Common myeloid progenitor, CD34-positive (primary cell): ENCODE data around the gene TIMM8B.
A peak's percentile ranks its signal among the peaks of the same experiment; 100 is the strongest.

Experiments used
- CTCF ChIA-PET: fragments of 350-600 bp; sonication (Branson Sonifier 250); formaldehyde crosslinking; loops from one replicate; lab custom pipeline; 2021; ENCODE audit warnings: antibody characterized with exemption; lab: Charles Lee
- POLR2A ChIA-PET: fragments of 350-600 bp; sonication (Branson Sonifier 250); formaldehyde crosslinking; loops from one replicate; lab custom pipeline; 2021; ENCODE audit warnings: antibody characterized with exemption; lab: Charles Lee
- DNase-seq, 3 donors: peaks; one replicate each; pipeline versions ENCODE4 v3.0.0 to v3.0.0-alpha.2; 2013
- H3K27ac ChIP-seq, 2 experiments: 1 replicate in 1 of 2; 2 replicates in 1 of 2; pipeline ENCODE4 v1.7.0; 2013; ENCODE audit warnings: inconsistent platforms in 2 of 2, low read length in 2 of 2, mild to moderate bottlenecking in 2 of 2, low read depth in 1 of 2, moderate library complexity in 1 of 2; ENCODE audit not compliant: severe bottlenecking in 2 of 2, insufficient read depth in 1 of 2, poor library complexity in 1 of 2
- H3K27me3 ChIP-seq, 5 experiments: replicated peaks in 2 of 5; 1 replicate in 3 of 5; 2 replicates in 2 of 5; pipeline versions ENCODE4 v1.6.1 to v1.7.0; 2013; ENCODE audit warnings: low read length in 4 of 5, mild to moderate bottlenecking in 2 of 5, moderate library complexity in 2 of 5, inconsistent platforms in 1 of 5; ENCODE audit not compliant: insufficient read depth in 5 of 5, control insufficient read depth in 4 of 5
- H3K36me3 ChIP-seq, 4 experiments: 1 replicate in 2 of 4; 2 replicates in 2 of 4; pipeline versions ENCODE4 v1.6.1 to v1.7.0; 2013; ENCODE audit warnings: low read length in 3 of 4, control low read depth in 1 of 4, mild to moderate bottlenecking in 1 of 4; ENCODE audit not compliant: control insufficient read depth in 4 of 4, insufficient read depth in 4 of 4
- H3K4me1 ChIP-seq, 4 experiments: 1 replicate in 3 of 4; 2 replicates in 1 of 4; pipeline versions ENCODE4 v1.6.1 to v1.7.1; 2013; ENCODE audit warnings: low read length in 3 of 4, mild to moderate bottlenecking in 3 of 4, control low read depth in 1 of 4, inconsistent platforms in 1 of 4, moderate library complexity in 1 of 4; ENCODE audit not compliant: control insufficient read depth in 4 of 4, insufficient read depth in 4 of 4; ENCODE audit errors: control extremely low read depth in 1 of 4
- H3K4me3 ChIP-seq, 7 experiments: 1 replicate in 4 of 7; 2 replicates in 3 of 7; pipeline versions ENCODE4 v1.5.1 to v1.7.0; 2013; ENCODE audit warnings: mild to moderate bottlenecking in 7 of 7, low read length in 6 of 7, moderate library complexity in 6 of 7, inconsistent platforms in 2 of 7, low read depth in 2 of 7, control low read depth in 1 of 7; ENCODE audit not compliant: insufficient read depth in 4 of 7, control insufficient read depth in 1 of 7; ENCODE audit errors: extremely low read depth in 1 of 7
- H3K9me3 ChIP-seq, 5 experiments: 1 replicate in 4 of 5; 2 replicates in 1 of 5; pipeline versions ENCODE4 v1.6.1 to v1.7.1; 2013; ENCODE audit warnings: low read length in 4 of 5, mild to moderate bottlenecking in 2 of 5, inconsistent platforms in 1 of 5, low read depth in 1 of 5, moderate library complexity in 1 of 5; ENCODE audit not compliant: control insufficient read depth in 4 of 5, insufficient read depth in 2 of 5; ENCODE audit errors: control extremely low read depth in 1 of 5
- WGBS: methylation state at CpG from one replicate; pipeline ENCODE4 v1.1.5; 2013; ENCODE audit not compliant: insufficient coverage; 5-methylcytosine and 5-hydroxymethylcytosine counted together

Gene TIMM8B

GRCh38 chr11:112123129-112123528 lies 36.6 kb upstream of the TIMM8B start:
- Histone ChIP-seq H3K9me3 (no peaks in the 10 kb centered on the region), H3K4me3 (no peak overlapping the region), H3K27me3 (no peaks in the 10 kb centered on the region), H3K27ac (no peak overlapping the region), H3K4me1 (peaks cover 0 to 14% (median 9%) of the 10 kb centered on the region in 4 experiments), H3K36me3 (no peaks in the 10 kb centered on the region)
- 91% methylated on average over 4 of the region's 4 CpGs for WGBS
- ChIA-PET CTCF (no interaction called here), POLR2A (interaction anchor here (0.6 kb wide), 1 partner anchor 136 kb away, joined by 5 read pairs; no protein-coding TSS in a partner anchor)
- DNase-seq = no peak

GRCh38 chr11:112121981-112122615 lies 35.5 kb upstream of the TIMM8B start:
- CTCF ChIA-PET = interaction anchor here (0.6 to 2.2 kb wide), 7 partner anchors 8 to 57 kb away, joined by 3 to 7 read pairs (median 5); partner anchors contain the start of gene BCO2
- DNase-seq = no peak

GRCh38 chr11:112118176-112118575 lies 31.6 kb upstream of the TIMM8B start:
- H3K4me3 ChIP-seq = no peak overlapping the region
- H3K4me1 ChIP-seq = peaks cover 0 to 14% (median 9%) of the 10 kb centered on the region in 4 experiments
- H3K36me3 ChIP-seq = no peaks in the 10 kb centered on the region
- DNase-seq = peak in 2 of 3 donors; percentile 54 to 64
- CTCF ChIA-PET = interaction anchor here (2.2 kb wide), 1 partner anchor 57 kb away, joined by 9 read pairs; the partner anchor contains the start of gene BCO2
- WGBS = 80% methylated on average over 1 of the region's 2 CpGs
- POLR2A ChIA-PET = no interaction called here
- no peaks in the 10 kb centered on the region for H3K27me3 ChIP-seq
- no peak overlapping the region for H3K27ac ChIP-seq
- no peaks in the 10 kb centered on the region for H3K9me3 ChIP-seq

More at GRCh38 chr11:112121981-112122615, 35.5 kb upstream of the TIMM8B start:
- H3K36me3 ChIP-seq = no peaks in the 10 kb centered on the region
- POLR2A ChIA-PET = interaction anchor here (0.6 kb wide), 1 partner anchor 135 kb away, joined by 5 read pairs; no protein-coding TSS in a partner anchor
- peaks cover 0 to 14% (median 9%) of the 10 kb centered on the region in 4 experiments for H3K4me1 ChIP-seq
- H3K4me3 ChIP-seq = no peak overlapping the region
- WGBS = 100% methylated on average over 1 of the region's 5 CpGs
- H3K9me3 ChIP-seq = no peaks in the 10 kb centered on the region
- no peak overlapping the region for H3K27ac ChIP-seq
- H3K27me3 ChIP-seq = no peaks in the 10 kb centered on the region

GRCh38 chr11:112115386-112115785 lies 28.8 kb upstream of the TIMM8B start:
- Histone ChIP-seq H3K27me3 (no peaks in the 10 kb centered on the region), H3K4me3 (no peak overlapping the region), H3K4me1 (peaks cover 0 to 12% (median 7%) of the 10 kb centered on the region in 4 experiments), H3K36me3 (no peaks in the 10 kb centered on the region), H3K9me3 (no peaks in the 10 kb centered on the region), H3K27ac (no peak overlapping the region)
- DNase-seq = no peak
- WGBS = 92% methylated on average over 5 of the region's 5 CpGs
- ChIA-PET POLR2A (no interaction called here), CTCF (interaction anchor here (1.8 to 7.3 kb wide), 5 partner anchors 13 to 171 kb away, joined by 4 to 45 read pairs (median 9); no protein-coding TSS in a partner anchor)

GRCh38 chr11:112114460-112114859 lies 27.9 kb upstream of the TIMM8B start:
- WGBS = 100% methylated on average over 1 of the region's 2 CpGs
- H3K27me3 ChIP-seq = no peaks in the 10 kb centered on the region
- ChIA-PET CTCF (interaction anchor here (0.8 to 7.3 kb wide), 25 partner anchors 8 to 272 kb away, joined by 3 to 45 read pairs (median 5); partner anchors contain the start of genes BCO2, IL18, SDHD and TIMM8B), POLR2A (no interaction called here)
- no peak overlapping the region for H3K27ac ChIP-seq
- DNase-seq = no peak
- H3K36me3 ChIP-seq = no peaks in the 10 kb centered on the region
- H3K4me3 ChIP-seq = no peak overlapping the region
- H3K9me3 ChIP-seq = no peaks in the 10 kb centered on the region
- H3K4me1 ChIP-seq = peaks cover 0 to 4% (median 2%) of the 10 kb centered on the region in 4 experiments

- no peak overlapping the region for H3K27ac ChIP-seq
- ChIA-PET POLR2A (no interaction called here), CTCF (interaction anchor here (0.7 to 7.3 kb wide), 29 partner anchors 8 to 434 kb away, joined by 3 to 45 read pairs (median 5); partner anchors contain the start of genes BCO2, IL18, SDHD and TIMM8B)
- 100% methylated on average over 1 of the region's 6 CpGs for WGBS
- H3K4me3 ChIP-seq = no peak overlapping the region
- no peaks in the 10 kb centered on the region for H3K36me3 ChIP-seq
- peaks cover 0 to 4% (median 2%) of the 10 kb centered on the region in 4 experiments for H3K4me1 ChIP-seq
- no peaks in the 10 kb centered on the region for H3K27me3 ChIP-seq
- DNase-seq = peak; percentile 64 to 73 (median 65)
- H3K9me3 ChIP-seq = no peaks in the 10 kb centered on the region
Measured at GRCh38 chr11:112113539-112114457, 27.2 kb upstream of the TIMM8B start.
